Endothelial cell of umbilical vein (primary cell): ENCODE data around the gene PPIL6. TPM values are rescaled to one million over a fixed set of nuclear protein-coding genes. Genes with fewer than 3 reads are reported as not detected.

Source experiments
- BruUV-seq: library from RNA; stranded (reverse); fragments of 400-500 nt; replicated peaks from 2 replicates; lab custom pipeline; 2021; lab: Mats Ljungman, UMichigan
- CTCF ChIA-PET: fragments of 300-600, 350-600 bp; sonication (Branson Sonifier 250); formaldehyde crosslinking; loops from one replicate; lab custom pipeline; 2021; ENCODE audit warnings: antibody characterized with exemption, inconsistent platforms; lab: Charles Lee
- POLR2A ChIA-PET: fragments of 300-600, 350-600 bp; sonication (Branson Sonifier 250); formaldehyde crosslinking; loops from one replicate; lab custom pipeline; 2021; ENCODE audit warnings: antibody characterized with exemption, inconsistent platforms; lab: Charles Lee
- DNase-seq: peaks from one replicate; pipeline ENCODE4 v3.0.0-alpha.2; 2011; ENCODE audit warnings: low read depth, low spot score
- FAIRE-seq: peaks from 2 replicates; lab custom pipeline; 2011; peaks lifted over from hg19 to GRCh38; lab: Jason Lieb, UNC
- H2AFZ ChIP-seq: 2 replicates; pipeline ENCODE4 v1.6.0; 2012; ENCODE audit warnings: low read depth, low read length, control low read depth, inconsistent platforms
- H3K27ac ChIP-seq: 2 replicates; pipeline ENCODE4 v1.5.1; 2011; ENCODE audit warnings: low read depth, mild to moderate bottlenecking, control low read depth, low read length, moderate library complexity; ENCODE audit not compliant: insufficient read depth
- H3K27me3 ChIP-seq, 2 experiments: 2 replicates each; pipeline versions ENCODE4 v1.6.0 to v1.6.1; 2011; ENCODE audit warnings: low read length in 2 of 2, mixed read lengths in 1 of 2; ENCODE audit not compliant: control insufficient read depth in 2 of 2, insufficient read depth in 2 of 2
- H3K36me3 ChIP-seq, 2 experiments: 2 replicates in 1 of 2; 3 replicates in 1 of 2; pipeline ENCODE4 v1.5.1; 2011; ENCODE audit warnings: low read length in 2 of 2, mild to moderate bottlenecking in 1 of 2, moderate library complexity in 1 of 2; ENCODE audit not compliant: control insufficient read depth in 2 of 2, insufficient read depth in 2 of 2; ENCODE audit errors: extremely low read depth in 1 of 2
- H3K4me1 ChIP-seq: 3 replicates; pipeline ENCODE4 v1.5.1; 2011; ENCODE audit warnings: mild to moderate bottlenecking, low read length; ENCODE audit not compliant: control insufficient read depth, insufficient read depth; ENCODE audit errors: extremely low read depth
- H3K4me2 ChIP-seq: 2 replicates; pipeline ENCODE4 v1.6.1; 2011; ENCODE audit warnings: low read length, control low read depth, mixed read lengths; ENCODE audit not compliant: insufficient read depth
- H3K4me3 ChIP-seq, 3 experiments: fragments of 200-600 bp in 1 of 3; sonication (generic), shearing (Covaris generic) in 1 of 3; replicated peaks in 1 of 3; 2 replicates each; pipeline ENCODE4 v1.5.1; 2011 to 2016; ENCODE audit warnings: control low read depth in 3 of 3, low read length in 3 of 3, mild to moderate bottlenecking in 2 of 3, inconsistent platforms in 1 of 3, low read depth in 1 of 3, moderate library complexity in 1 of 3; ENCODE audit not compliant: insufficient read depth in 1 of 3
- H3K79me2 ChIP-seq: 2 replicates; pipeline ENCODE4 v1.6.0; 2012; ENCODE audit warnings: low read length, inconsistent platforms; ENCODE audit not compliant: control insufficient read depth, insufficient read depth
- H3K9ac ChIP-seq: replicated peaks from 2 replicates; pipeline ENCODE3; 2011; ENCODE audit warnings: low read length, control low read depth; ENCODE audit not compliant: insufficient read depth; ENCODE audit errors: extremely low read depth
- H3K9me1 ChIP-seq: replicated peaks from 3 replicates; pipeline ENCODE4 v1.6.0; 2011; ENCODE audit warnings: mild to moderate bottlenecking, low read length; ENCODE audit not compliant: control insufficient read depth, insufficient read depth; ENCODE audit errors: extremely low read depth
- H3K9me3 ChIP-seq: replicated peaks from 2 replicates; pipeline ENCODE4 v1.5.1; 2012; ENCODE audit warnings: low read length, inconsistent platforms; ENCODE audit not compliant: control insufficient read depth, insufficient read depth
- H4K20me1 ChIP-seq: replicated peaks from 2 replicates; pipeline ENCODE3; 2011; ENCODE audit warnings: mild to moderate bottlenecking, low read length; ENCODE audit not compliant: control insufficient read depth, insufficient read depth; ENCODE audit errors: extremely low read depth
- EZH2 ChIP-seq: IDR thresholded peaks from 2 replicates; pipeline ENCODE4 v1.6.1; 2012; ENCODE audit warnings: borderline replicate concordance, low read depth, mild to moderate bottlenecking, moderate library complexity, low read length, inconsistent platforms; ENCODE audit not compliant: severe bottlenecking
- GATA2 ChIP-seq: IDR thresholded peaks from 2 replicates; pipeline ENCODE4 v1.7.0; 2011; ENCODE audit warnings: low read depth, mild to moderate bottlenecking, moderate library complexity, mixed read lengths, low read length; ENCODE audit not compliant: insufficient read length, insufficient read depth
- JUN ChIP-seq: IDR thresholded peaks from 2 replicates; pipeline ENCODE4 v1.6.1; 2011; ENCODE audit warnings: borderline replicate concordance, low read depth; ENCODE audit not compliant: insufficient read length, insufficient read depth
- MAX ChIP-seq: IDR thresholded peaks from 2 replicates; pipeline ENCODE4 v1.6.1; 2011; ENCODE audit not compliant: insufficient read depth, insufficient read length
- MYC ChIP-seq: IDR thresholded peaks from one replicate; pipeline ENCODE4 v1.6.1; 2011; ENCODE audit warnings: mild to moderate bottlenecking, low read depth, low read length
- POLR2A ChIP-seq: IDR thresholded peaks from 2 replicates; pipeline ENCODE4 v1.6.1; 2012; ENCODE audit warnings: low read depth, mild to moderate bottlenecking, control low read depth, low read length
- dilution Hi-C: fragments of 300-500 bp; cut with MboI; formaldehyde crosslinking; loops from one replicate; pipeline ENCODE4 v1.15.0; 2019; ENCODE audit warnings: low sequenced_read_pairs; ENCODE audit not compliant: extremely low pct_ligation_motif_present
- intact Hi-C: fragments of 100-400 bp; cut with micrococcal nuclease; formaldehyde crosslinking; loops from one replicate; pipeline ENCODE4 v1.10.0; 2022
- polyA plus RNA-seq, 4 experiments: library from polyadenylated mRNA; depleted of rRNA in 3 of 4; stranded (reverse) in 3 of 4; unstranded in 1 of 4; fragments of >200 nt; gene quantifications; 2 replicates each; pipeline versions ENCODE4 v1.2.1 to v1.2.3, GENCODE V29; 2011 to 2012; ENCODE audit warnings: missing spikeins in 1 of 4
- total RNA-seq: library from RNA; stranded (reverse); gene quantifications from 2 replicates; pipeline ENCODE4 v1.2.3, GENCODE V29; 2021
- TF ChIP-seq, protein P1 (sequence below), 2 donors: IDR thresholded peaks; 1 replicate in 1 of 2; 2 replicates in 1 of 2; pipeline ENCODE4 v1.5.1; 2011; ENCODE audit warnings: low read length in 2 of 2, mild to moderate bottlenecking in 2 of 2, moderate library complexity in 2 of 2, control low read depth in 1 of 2, inconsistent platforms in 1 of 2, low read depth in 1 of 2; ENCODE audit not compliant: insufficient read depth in 1 of 2; ENCODE audit errors: extremely low read depth in 1 of 2

PPIL6 gene
- total and polyA plus RNA-seq, 2 donors (not counting 3 experiments of a cell fraction or from before 2014, with no cell fraction given) = 0.11 to 0.33 TPM

GRCh38 chr6:109474995-109475394 lies 34.6 kb upstream of the PPIL6 start:
- CTCF ChIA-PET = interaction anchor here (1.2 kb wide), 1 partner anchor 19 kb away, joined by 3 read pairs; the partner anchor contains the start of gene MICAL1
- H3K36me3 ChIP-seq = peaks cover 12 to 20% of the 10 kb centered on the region in 2 experiments

More at GRCh38 chr6:109474995-109475394, 34.6 kb upstream of the PPIL6 start:
- dilution Hi-C loops = no loop called here
- DNase-seq = no peak
- Histone ChIP-seq H3K27me3 (no peaks in the 10 kb centered on the region), H3K27ac (no peak overlapping the region), H3K4me1 (peaks cover 4% of the 10 kb centered on the region), H3K9me1 (no peaks in the 10 kb centered on the region), H3K9ac (no peak overlapping the region), H3K4me2 (no peak overlapping the region), H3K79me2 (peaks cover 27% of the 10 kb centered on the region), H3K4me3 (no peak overlapping the region), H2AFZ (no peak overlapping the region), H4K20me1 (no peaks in the 10 kb centered on the region), H3K9me3 (no peaks in the 10 kb centered on the region)
- intact Hi-C loops = no loop called here
- BruUV-seq = no TSS peak
- TF ChIP-seq EZH2 (no peak), POLR2A (no peak), MYC (no peak), GATA2 (no peak), MAX (no peak), JUN (no peak)
- TF ChIP-seq, protein P1, sequence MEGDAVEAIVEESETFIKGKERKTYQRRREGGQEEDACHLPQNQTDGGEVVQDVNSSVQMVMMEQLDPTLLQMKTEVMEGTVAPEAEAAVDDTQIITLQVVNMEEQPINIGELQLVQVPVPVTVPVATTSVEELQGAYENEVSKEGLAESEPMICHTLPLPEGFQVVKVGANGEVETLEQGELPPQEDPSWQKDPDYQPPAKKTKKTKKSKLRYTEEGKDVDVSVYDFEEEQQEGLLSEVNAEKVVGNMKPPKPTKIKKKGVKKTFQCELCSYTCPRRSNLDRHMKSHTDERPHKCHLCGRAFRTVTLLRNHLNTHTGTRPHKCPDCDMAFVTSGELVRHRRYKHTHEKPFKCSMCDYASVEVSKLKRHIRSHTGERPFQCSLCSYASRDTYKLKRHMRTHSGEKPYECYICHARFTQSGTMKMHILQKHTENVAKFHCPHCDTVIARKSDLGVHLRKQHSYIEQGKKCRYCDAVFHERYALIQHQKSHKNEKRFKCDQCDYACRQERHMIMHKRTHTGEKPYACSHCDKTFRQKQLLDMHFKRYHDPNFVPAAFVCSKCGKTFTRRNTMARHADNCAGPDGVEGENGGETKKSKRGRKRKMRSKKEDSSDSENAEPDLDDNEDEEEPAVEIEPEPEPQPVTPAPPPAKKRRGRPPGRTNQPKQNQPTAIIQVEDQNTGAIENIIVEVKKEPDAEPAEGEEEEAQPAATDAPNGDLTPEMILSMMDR (IDR thresholded peaks at IDR 0.05; ENCODE audit: extremely low read depth in 1 of 2, insufficient read depth in 1 of 2, low read depth in 1 of 2, low read length in 2 of 2) = no peak
- no peak for FAIRE-seq
- POLR2A ChIA-PET = no interaction called here
